GM12878 (cell line): ENCODE measurements around the gene SNCA. TPM values are rescaled to one million over a fixed set of nuclear protein-coding genes. Genes with fewer than 3 reads are reported as not detected.

ENCODE experiments used
- ATAC-seq: fragments of 200-7000 bp; cut with Tn5 transposase; 3 replicates; pipeline ENCODE4 v1.9.1; 2020; ENCODE audit warnings: mild to moderate bottlenecking, moderate library complexity
- BruUV-seq: library from RNA; stranded (reverse); fragments of 400-500 nt; replicated peaks from 2 replicates; lab custom pipeline; 2021; lab: Mats Ljungman, UMichigan
- CTCF ChIA-PET: fragments of 300-600 bp; sonication (Branson Sonifier 250); formaldehyde crosslinking; extraction: SDS; loops from one replicate; lab custom pipeline; 2021; ENCODE audit warnings: inconsistent platforms; lab: Yijun Ruan, JAX
- POLR2A ChIA-PET: fragments of 350-600 bp; formaldehyde crosslinking; extraction: SDS; loops from one replicate; lab custom pipeline; 2021; ENCODE audit warnings: inconsistent platforms; lab: Charles Lee
- RAD21 ChIA-PET: fragments of 300-600 bp; sonication (Branson Sonifier 250); formaldehyde crosslinking; loops from one replicate; lab custom pipeline; 2023; ENCODE audit warnings: antibody characterized with exemption; ENCODE audit not compliant: unreplicated experiment; lab: Charles Lee
- SMC1A ChIA-PET: fragments of 300-600 bp; sonication (Branson Sonifier 250); formaldehyde crosslinking; loops from one replicate; lab custom pipeline; 2023; ENCODE audit not compliant: unreplicated experiment, uncharacterized antibody; lab: Charles Lee
- DNase-seq: peaks from one replicate; pipeline ENCODE4 v3.0.0-alpha.2; 2011; ENCODE audit warnings: low read depth, low spot score
- FAIRE-seq: peaks from 3 replicates; lab custom pipeline; 2011; peaks lifted over from hg19 to GRCh38; lab: Jason Lieb, UNC
- H2AFZ ChIP-seq: 2 replicates; pipeline ENCODE4 v1.6.0; 2011; ENCODE audit warnings: low read depth, low read length, control low read depth; ENCODE audit not compliant: control insufficient read depth
- H3K27ac ChIP-seq: 2 replicates; pipeline ENCODE4 v1.5.1; 2011; ENCODE audit warnings: control low read depth; ENCODE audit not compliant: control insufficient read depth, insufficient read depth
- H3K27me3 ChIP-seq, 2 experiments: replicated peaks in 1 of 2; 2 replicates each; pipeline versions ENCODE4 v1.6.0 to v1.6.1; 2011; ENCODE audit warnings: low read length in 1 of 2; ENCODE audit not compliant: control insufficient read depth in 2 of 2, insufficient read depth in 2 of 2
- H3K36me3 ChIP-seq, 2 experiments: 2 replicates each; pipeline ENCODE4 v1.5.1; 2011; ENCODE audit warnings: low read length in 1 of 2; ENCODE audit not compliant: control insufficient read depth in 2 of 2, insufficient read depth in 2 of 2
- H3K4me1 ChIP-seq: 2 replicates; pipeline ENCODE4 v1.6.1; 2011; ENCODE audit warnings: mild to moderate bottlenecking, low read length, moderate library complexity, mixed read lengths; ENCODE audit not compliant: control insufficient read depth, insufficient read depth
- H3K4me2 ChIP-seq: 2 replicates; pipeline ENCODE4 v1.6.0; 2011; ENCODE audit warnings: control low read depth; ENCODE audit not compliant: control insufficient read depth, insufficient read depth
- H3K4me3 ChIP-seq: fragments of 200-600 bp; sonication (generic); 2 replicates; pipeline ENCODE4 v1.5.1; 2016
- H3K79me2 ChIP-seq: 2 replicates; pipeline ENCODE4 v1.6.0; 2011; ENCODE audit warnings: low read length; ENCODE audit not compliant: control insufficient read depth, insufficient read depth
- H3K9ac ChIP-seq: 2 replicates; pipeline ENCODE4 v1.8.0; 2011; ENCODE audit warnings: low read length, control low read depth, mixed read lengths; ENCODE audit not compliant: control insufficient read depth, insufficient read depth
- H3K9me3 ChIP-seq: replicated peaks from 3 replicates; pipeline ENCODE4 v1.5.1; 2011; ENCODE audit warnings: mild to moderate bottlenecking, low read length; ENCODE audit not compliant: control insufficient read depth, insufficient read depth
- H4K20me1 ChIP-seq: 2 replicates; pipeline ENCODE4 v1.6.0; 2011; ENCODE audit not compliant: control insufficient read depth, insufficient read depth
- ASH2L ChIP-seq: fragments of 300-600, 200-600 bp; sonication (generic); IDR thresholded peaks from 2 replicates; pipeline ENCODE4 v1.6.1; 2017; ENCODE audit warnings: low read depth, mild to moderate bottlenecking, borderline replicate concordance
- ATF7 ChIP-seq: fragments of 450-650 bp; IDR thresholded peaks from 2 replicates; pipeline ENCODE4 v1.6.1; 2016; ENCODE audit warnings: low read depth, mild to moderate bottlenecking
- BACH1 ChIP-seq: fragments of 450-650 bp; IDR thresholded peaks from 2 replicates; pipeline ENCODE4 v1.6.1; 2017; ENCODE audit warnings: mild to moderate bottlenecking, borderline replicate concordance
- CBFB ChIP-seq: IDR thresholded peaks from 2 replicates; pipeline ENCODE4 v1.6.1; 2016; ENCODE audit warnings: antibody characterized with exemption, low read depth
- KAT2A ChIP-seq: conservative IDR thresholded peaks from 2 replicates; pipeline ENCODE4 v1.6.1; 2011; ENCODE audit warnings: low read depth, low read length; ENCODE audit not compliant: control insufficient read depth
- MAX ChIP-seq: IDR thresholded peaks from 2 replicates; pipeline ENCODE4 v1.6.1; 2012; ENCODE audit warnings: low read depth, low read length, improper control_type of control experiment
- MYB ChIP-seq: fragments of 150-350 bp; IDR thresholded peaks from 2 replicates; pipeline ENCODE4 v1.6.1; 2014; ENCODE audit warnings: mild to moderate bottlenecking, low read depth, low read length, borderline replicate concordance
- NR2F1 ChIP-seq: fragments of 450-650 bp; conservative IDR thresholded peaks from 2 replicates; pipeline ENCODE4 v1.6.1; 2017; ENCODE audit warnings: mild to moderate bottlenecking
- PAX5 ChIP-seq: IDR thresholded peaks from 2 replicates; pipeline ENCODE4 v1.6.1; 2011; ENCODE audit warnings: low read depth, low read length, borderline replicate concordance
- POLR2A ChIP-seq: IDR thresholded peaks from 2 replicates; pipeline ENCODE4 v1.6.1; 2011; ENCODE audit warnings: low read depth, mild to moderate bottlenecking, low read length
- SPI1 ChIP-seq: IDR thresholded peaks from 2 replicates; pipeline ENCODE4 v1.6.1; 2011; ENCODE audit warnings: low read depth, mild to moderate bottlenecking, low read length, moderate library complexity, borderline replicate concordance; ENCODE audit not compliant: insufficient read depth
- SUPT20H ChIP-seq: IDR thresholded peaks from 2 replicates; pipeline ENCODE4 v1.6.1; 2011; ENCODE audit warnings: low read depth, mild to moderate bottlenecking, low read length, moderate library complexity, borderline replicate concordance; ENCODE audit not compliant: control insufficient read depth
- TCF12 ChIP-seq: IDR thresholded peaks from 2 replicates; pipeline ENCODE4 v1.6.1; 2011; ENCODE audit warnings: low read depth, mild to moderate bottlenecking, low read length
- ZBED1 ChIP-seq: IDR thresholded peaks from 2 replicates; pipeline ENCODE4 v1.6.1; 2016; ENCODE audit warnings: borderline replicate concordance
- ZNF687 ChIP-seq: fragments of 450-650 bp; IDR thresholded peaks from 2 replicates; pipeline ENCODE4 v1.6.1; 2017; ENCODE audit warnings: mild to moderate bottlenecking, moderate library complexity
- WGBS: methylation state at CpG from one replicate; pipeline ENCODE4 v1.1.6; 2016; ENCODE audit warnings: low lambda C conversion rate; ENCODE audit not compliant: insufficient replicate concordance, insufficient coverage; ENCODE audit errors: missing lambda C conversion rate; 5-methylcytosine and 5-hydroxymethylcytosine counted together
- in situ Hi-C: fragments of 300-500 bp; cut with MboI; formaldehyde crosslinking; loops from 9 replicates; pipeline ENCODE4 v1.14.3; 2018; ENCODE audit warnings: mixed read lengths
- intact Hi-C: fragments of 100-400 bp; cut with micrococcal nuclease; formaldehyde crosslinking; loops from one replicate; pipeline ENCODE4 v1.14.2; 2022; ENCODE audit not compliant: unreplicated experiment
- polyA plus RNA-seq, 11 experiments: library from polyadenylated mRNA; depleted of rRNA in 4 of 11; unstranded in 6 of 11; stranded (reverse) in 5 of 11; fragments of >200 nt; fragmentation: Nextera tagmentation in 4 of 11; fragmentation: Illumina TruSeq in 1 of 11; extraction: Ambion mirVana in 4 of 11; extraction: Trizol in 1 of 11; gene quantifications; 1 replicate in 1 of 11; 2 replicates in 10 of 11; pipeline versions ENCODE4 v1.2.1 to v1.2.3, GENCODE V29; 2011 to 2016; ENCODE audit warnings: inconsistent platforms in 2 of 11, missing spikeins in 2 of 11, low read depth in 1 of 11
- total RNA-seq, 4 experiments: library from RNA; depleted of rRNA in 3 of 4; stranded (reverse); fragments of >200 nt in 3 of 4; fragmentation: Illumina TruSeq in 1 of 4; extraction: Trizol in 1 of 4; gene quantifications; 2 replicates each; pipeline versions ENCODE4 v1.2.1 to v1.2.3, GENCODE V29; 2013 to 2021
- TF ChIP-seq, protein P1 (sequence below): fragments of 450-650 bp; conservative IDR thresholded peaks from 2 replicates; pipeline ENCODE4 v1.6.1; 2017; ENCODE audit warnings: mild to moderate bottlenecking, moderate library complexity

Gene SNCA
- total and polyA plus RNA-seq, 10 of the 15 experiments (the other 5 are each of a cell fraction or from before 2014, with no cell fraction given): 0.22 TPM; not detected in 9

DNA sequence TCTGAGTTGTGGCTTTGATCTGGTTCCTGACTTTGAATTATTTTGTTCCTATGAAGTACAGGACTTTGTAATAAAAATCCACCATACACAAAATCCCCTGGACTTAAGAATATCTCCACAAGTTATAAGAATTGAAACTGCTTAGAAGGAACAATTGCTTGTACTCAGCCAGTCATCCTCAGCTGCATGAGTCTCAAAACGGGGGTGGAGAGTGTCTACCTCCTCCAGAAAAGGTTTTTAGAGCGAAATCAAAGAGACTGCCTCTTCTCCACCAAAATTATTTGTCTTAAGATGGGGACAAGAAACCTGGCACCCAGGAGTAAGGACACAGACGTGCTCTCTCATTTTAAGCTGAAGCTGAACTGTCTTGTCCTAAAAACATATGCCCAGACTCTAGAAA is 74.7 kb downstream of the SNCA start:
- WGBS: 0% methylated on average over 3 of the region's 3 CpGs
- no peaks in the 10 kb centered on the region for H3K36me3 ChIP-seq
- H2AFZ ChIP-seq: no peak overlapping the region
- in situ Hi-C loops: no loop called here
- no peak overlapping the region for H3K27ac ChIP-seq
- H3K27me3 ChIP-seq: no peaks in the 10 kb centered on the region
- no peak for ATAC-seq
- no peak overlapping the region for H3K9ac ChIP-seq
- no peak for DNase-seq
- ChIA-PET CTCF (no interaction called here), SMC1A (no interaction called here), POLR2A (no interaction called here), RAD21 (no interaction called here)
- intact Hi-C loops: no loop called here
- BruUV-seq: no TSS peak
- no peak for TF ChIP-seq SPI1
- no peak for TF ChIP-seq POLR2A
- no peak for TF ChIP-seq MAX
- no peak for TF ChIP-seq TCF12
- no peak for TF ChIP-seq BACH1
- TF ChIP-seq NR2F1: no peak
- TF ChIP-seq, protein P1, sequence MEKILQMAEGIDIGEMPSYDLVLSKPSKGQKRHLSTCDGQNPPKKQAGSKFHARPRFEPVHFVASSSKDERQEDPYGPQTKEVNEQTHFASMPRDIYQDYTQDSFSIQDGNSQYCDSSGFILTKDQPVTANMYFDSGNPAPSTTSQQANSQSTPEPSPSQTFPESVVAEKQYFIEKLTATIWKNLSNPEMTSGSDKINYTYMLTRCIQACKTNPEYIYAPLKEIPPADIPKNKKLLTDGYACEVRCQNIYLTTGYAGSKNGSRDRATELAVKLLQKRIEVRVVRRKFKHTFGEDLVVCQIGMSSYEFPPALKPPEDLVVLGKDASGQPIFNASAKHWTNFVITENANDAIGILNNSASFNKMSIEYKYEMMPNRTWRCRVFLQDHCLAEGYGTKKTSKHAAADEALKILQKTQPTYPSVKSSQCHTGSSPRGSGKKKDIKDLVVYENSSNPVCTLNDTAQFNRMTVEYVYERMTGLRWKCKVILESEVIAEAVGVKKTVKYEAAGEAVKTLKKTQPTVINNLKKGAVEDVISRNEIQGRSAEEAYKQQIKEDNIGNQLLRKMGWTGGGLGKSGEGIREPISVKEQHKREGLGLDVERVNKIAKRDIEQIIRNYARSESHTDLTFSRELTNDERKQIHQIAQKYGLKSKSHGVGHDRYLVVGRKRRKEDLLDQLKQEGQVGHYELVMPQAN: no peak
- TF ChIP-seq ZNF687: no peak
- no peak for TF ChIP-seq ZBED1
- TF ChIP-seq SUPT20H: no peak
- no peak for TF ChIP-seq PAX5
- no peak for TF ChIP-seq CBFB
- TF ChIP-seq KAT2A: no peak
- no peak for TF ChIP-seq ATF7
- TF ChIP-seq ASH2L: no peak
- no peak for TF ChIP-seq MYB
- no peak overlapping the region for H3K4me2 ChIP-seq
- H4K20me1 ChIP-seq: no peaks in the 10 kb centered on the region
- H3K79me2 ChIP-seq: no peaks in the 10 kb centered on the region
- no peaks in the 10 kb centered on the region for H3K4me1 ChIP-seq
- H3K9me3 ChIP-seq: no peaks in the 10 kb centered on the region
- H3K4me3 ChIP-seq: no peak overlapping the region
- FAIRE-seq: no peak
